Glomerular visceral epithelial cell (primary cell): ENCODE data around the gene EIF3D.

ENCODE experiments used
- DNase-seq: peaks from one replicate; pipeline ENCODE4 v3.0.0-alpha.2; 2016; ENCODE audit errors: extremely low spot score

The EIF3D gene

DNA sequence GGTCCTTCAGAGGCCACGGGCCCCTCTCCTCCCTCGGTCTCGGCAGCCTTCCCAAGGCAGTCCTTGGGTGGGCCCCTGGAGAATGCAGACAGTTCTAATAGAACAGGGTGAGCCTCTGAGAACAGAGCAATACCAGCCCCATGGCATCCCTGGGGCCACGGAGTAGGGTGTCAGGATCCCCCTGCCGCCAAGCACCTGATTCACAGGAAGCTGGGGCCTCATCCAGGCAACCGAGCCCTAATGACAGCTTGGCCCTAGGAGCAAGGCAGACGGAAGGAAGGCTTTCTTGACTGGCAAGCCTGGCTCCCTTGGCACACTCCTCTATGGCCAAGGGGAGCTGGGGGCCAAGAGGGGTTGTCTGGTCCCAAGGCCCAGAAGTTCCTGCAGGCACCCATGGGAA, 62.7 kb downstream of the EIF3D start:
- no peak for DNase-seq

DNA sequence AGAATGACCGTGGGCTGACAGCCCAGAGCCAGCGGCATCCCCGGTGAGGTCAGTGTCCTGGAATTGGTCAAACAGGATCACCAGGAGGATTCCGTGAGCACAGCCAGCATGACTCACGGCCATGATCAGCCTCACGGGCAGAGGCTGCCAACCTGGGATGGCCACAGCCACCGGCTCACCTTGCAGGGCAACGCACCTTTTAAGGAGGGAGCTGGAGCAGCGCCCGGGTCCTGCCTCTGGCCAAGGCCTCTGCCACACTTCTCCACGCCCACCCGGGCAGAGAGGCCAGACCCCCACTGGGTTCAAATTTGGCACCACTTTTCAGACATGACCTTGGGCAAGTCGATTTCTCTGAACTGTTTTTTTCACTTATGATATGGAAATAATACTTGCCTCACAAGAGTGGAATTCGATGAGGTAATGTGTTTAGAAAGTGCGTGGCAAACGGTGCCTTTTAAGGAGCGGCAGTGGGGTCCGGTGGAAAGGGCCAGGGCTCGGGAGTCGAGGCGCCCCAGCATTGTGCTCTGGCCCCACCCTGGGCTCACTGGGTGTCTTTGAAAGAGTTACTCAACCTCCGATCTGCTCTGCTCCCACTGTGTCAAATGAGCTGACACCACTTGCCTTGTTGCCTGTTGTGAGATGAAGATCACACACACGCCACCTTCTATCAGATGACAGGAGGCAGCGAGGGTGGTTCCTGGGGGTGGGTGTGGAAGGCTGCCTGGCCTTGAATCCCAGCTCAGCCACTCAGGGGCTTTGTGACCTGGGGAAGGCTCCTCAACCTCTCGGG, 63.5 kb downstream of the EIF3D start:
- peak; percentile 96 for DNase-seq

DNA sequence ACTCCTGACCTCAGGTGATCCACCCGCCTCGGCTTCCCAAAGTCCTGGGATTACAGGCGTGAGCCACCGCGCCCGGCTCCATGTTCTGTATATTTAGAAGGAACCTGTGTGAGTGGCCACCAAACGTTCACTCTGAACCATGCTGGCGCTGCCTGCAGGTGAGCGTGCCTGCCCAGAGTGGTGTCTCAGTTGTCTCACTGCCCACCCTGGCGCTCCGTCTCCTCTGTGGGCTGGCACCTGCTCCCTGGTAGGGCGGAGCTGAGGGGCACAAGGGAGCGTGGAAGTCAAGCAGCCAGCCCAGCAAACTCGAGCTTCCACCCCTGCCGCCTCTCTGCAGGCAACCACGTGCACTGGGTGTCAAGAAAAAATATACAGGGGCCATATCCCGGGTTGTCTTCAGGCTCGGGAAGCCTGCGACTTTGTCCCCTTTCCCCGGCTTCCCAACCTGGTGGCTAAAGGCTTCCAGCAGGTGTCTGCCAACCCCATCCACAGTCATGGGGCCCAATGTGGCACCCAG, 64.2 kb downstream of the EIF3D start:
- DNase-seq = no peak

DNA sequence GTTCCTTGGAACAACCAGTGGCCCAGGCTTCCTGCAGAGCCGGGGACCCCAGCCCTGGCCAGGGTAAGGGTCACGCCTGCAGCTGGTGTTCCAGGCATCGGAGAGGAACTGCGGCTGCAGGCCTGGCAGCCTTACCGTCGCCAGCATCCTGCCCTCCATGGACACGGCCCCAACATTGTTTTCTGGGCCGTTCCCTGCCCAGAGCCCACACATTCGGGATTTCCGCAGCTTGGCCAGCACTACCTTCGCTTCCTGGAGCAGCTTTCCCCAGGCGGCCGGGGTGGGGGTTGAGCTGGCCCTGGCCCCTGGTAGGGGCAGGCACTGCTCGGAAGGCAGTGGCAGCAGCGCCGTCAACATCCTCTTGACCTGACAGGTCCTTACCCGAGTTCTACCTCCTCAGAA, 65.2 kb downstream of the EIF3D start:
- DNase-seq = no peak

DNA sequence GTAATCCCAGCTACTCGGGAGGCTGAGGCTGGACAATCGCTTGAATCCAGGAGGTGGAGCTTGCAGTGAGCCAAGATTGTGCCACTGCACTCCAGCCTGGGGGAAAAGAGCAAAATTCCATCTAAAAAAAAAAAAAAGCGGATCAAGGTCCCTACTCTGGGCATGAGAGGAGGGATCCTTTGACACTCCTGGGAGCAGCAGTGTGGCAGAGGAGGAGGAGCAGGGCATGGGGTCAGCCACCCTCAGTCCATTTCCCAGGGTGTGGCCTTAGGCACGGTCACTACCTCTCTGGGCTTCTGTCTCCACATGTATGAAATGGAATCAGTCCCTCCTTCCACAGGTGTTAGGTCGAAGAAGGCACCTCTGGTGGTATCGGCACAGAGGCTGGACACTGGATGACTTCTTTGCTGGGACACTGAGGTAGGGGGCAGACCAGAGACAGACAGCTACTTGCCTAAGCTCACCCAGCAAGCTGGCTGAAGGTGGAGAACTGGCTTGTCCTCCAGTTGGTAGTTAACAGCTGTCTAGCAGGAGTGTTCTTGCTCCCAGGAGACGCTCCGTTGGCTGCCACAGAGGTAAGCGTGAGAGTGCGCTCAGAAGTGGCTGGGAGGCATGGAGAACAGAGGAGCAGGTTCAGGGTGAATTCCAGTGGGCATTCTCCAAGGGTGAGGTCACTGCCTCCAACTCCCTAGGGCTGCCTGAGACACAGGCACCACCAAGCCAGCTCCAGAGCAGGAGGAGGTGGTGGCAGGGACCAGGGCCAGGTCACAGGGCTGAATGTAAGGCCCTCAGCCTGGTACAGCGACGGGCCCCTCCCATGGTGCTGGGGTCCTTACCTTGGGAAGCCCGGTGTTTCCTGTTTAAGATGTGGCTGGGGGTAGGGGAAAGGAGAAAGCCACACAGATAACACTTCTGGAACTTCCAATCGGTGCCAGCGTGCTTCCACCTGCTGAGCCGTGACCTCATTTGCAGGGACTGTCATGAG, 67.0 kb downstream of the EIF3D start:
- DNase-seq = peak; percentile 98
